HepG2 (cell line): ENCODE measurements around the gene CROCC. TPM values are rescaled to one million over a fixed set of nuclear protein-coding genes. Genes with fewer than 3 reads are reported as not detected.
A peak's percentile ranks its signal among the peaks of the same experiment; 100 is the strongest.

Source experiments
- ARID4A ChIP-seq: sonication (generic); formaldehyde crosslinking; IDR thresholded peaks from 2 replicates; pipeline ENCODE4 v1.5.0; 2020; ENCODE audit warnings: mild to moderate bottlenecking, missing genetic modification reagents, borderline replicate concordance
- ATF7-NPFF ChIP-seq: sonication (generic); formaldehyde crosslinking; IDR thresholded peaks from 2 replicates; pipeline ENCODE4 v1.8.1; 2023; ENCODE audit warnings: mild to moderate bottlenecking, low read depth, missing genetic modification reagents, moderate library complexity
- HMGXB4 ChIP-seq, 2 experiments: sonication (generic) in 1 of 2; formaldehyde crosslinking in 1 of 2; IDR thresholded peaks; 2 replicates each; pipeline versions ENCODE4 v1.4.0 to v1.6.1; 2018 to 2020; ENCODE audit warnings: missing genetic modification reagents in 2 of 2, borderline replicate concordance in 1 of 2, low read depth in 1 of 2, mild to moderate bottlenecking in 1 of 2, missing biosample characterization in 1 of 2
- SNAPC4 ChIP-seq: sonication (generic); formaldehyde crosslinking; IDR thresholded peaks from 2 replicates; pipeline ENCODE4 v1.4.0; 2020; ENCODE audit warnings: mild to moderate bottlenecking, missing genetic modification reagents
- ZBTB21 ChIP-seq: sonication (generic); formaldehyde crosslinking; IDR thresholded peaks from 2 replicates; pipeline ENCODE4 v1.4.0; 2020; ENCODE audit warnings: missing genetic modification reagents
- ZFP91 ChIP-seq: sonication (generic); formaldehyde crosslinking; IDR thresholded peaks from 2 replicates; pipeline ENCODE4 v1.9.0; 2022; ENCODE audit warnings: missing genetic modification reagents, mild to moderate bottlenecking, borderline replicate concordance
- ZNF143 ChIP-seq: sonication (generic); formaldehyde crosslinking; IDR thresholded peaks from 2 replicates; pipeline ENCODE4 v1.4.0; 2020; ENCODE audit warnings: missing genetic modification reagents
- ZNF503 ChIP-seq: sonication (generic); formaldehyde crosslinking; IDR thresholded peaks from 2 replicates; pipeline ENCODE4 v1.4.0; 2020; ENCODE audit warnings: missing genetic modification reagents
- ZNF605 ChIP-seq: sonication (generic); formaldehyde crosslinking; IDR thresholded peaks from 2 replicates; pipeline ENCODE4 v1.8.0; 2022; ENCODE audit warnings: mild to moderate bottlenecking, missing genetic modification reagents
- ZNF784 ChIP-seq: sonication (generic); formaldehyde crosslinking; IDR thresholded peaks from 2 replicates; pipeline ENCODE4 v1.5.1; 2020; ENCODE audit warnings: missing genetic modification reagents, mild to moderate bottlenecking, borderline replicate concordance
- polyA plus RNA-seq, 8 experiments: library from polyadenylated mRNA; depleted of rRNA in 3 of 8; stranded (reverse) in 7 of 8; unstranded in 1 of 8; fragments of >200 nt; fragmentation: Illumina TruSeq in 4 of 8; extraction: Trizol in 4 of 8; gene quantifications; 2 replicates each; pipeline versions ENCODE4 v1.2.1 to v1.2.3, GENCODE V29; 2011 to 2016; ENCODE audit warnings: low read depth in 4 of 8, missing spikeins in 1 of 8, mixed read lengths in 1 of 8; ENCODE audit not compliant: insufficient read depth in 1 of 8
- total RNA-seq, 5 experiments: library from RNA; depleted of rRNA; stranded (reverse); fragments of >200 nt; fragmentation: Illumina TruSeq; extraction: Trizol; gene quantifications; 2 replicates each; pipeline ENCODE4 v1.2.3, GENCODE V29; 2016; ENCODE audit warnings: low read depth in 1 of 5

Gene CROCC
- total and polyA plus RNA-seq, 2 of the 13 experiments (the other 11 are each of a cell fraction or from before 2014, with no cell fraction given) = 7.8 to 15.5 TPM

- 0 out of 2 replicates have a peak, but pooled peaks have one; percentile 32 for TF ChIP-seq ZNF503
- TF ChIP-seq HMGXB4 (CRISPR knock-in tag; IDR thresholded peaks at IDR 0.05; ENCODE audit: borderline replicate concordance in 1 of 2, low read depth in 1 of 2) = 0 out of 4 replicates have a peak, but pooled peaks of 1 of the 2 experiments have one; percentile 17
- peak; percentile 88 for TF ChIP-seq ZNF143 (CRISPR knock-in tag)
- TF ChIP-seq SNAPC4 (CRISPR knock-in tag) = peak; percentile 100
- TF ChIP-seq ZBTB21 (CRISPR knock-in tag) = peak; percentile 40; the same call in 1 of the 2 replicates
- TF ChIP-seq ZNF784 (CRISPR knock-in tag) = 0 out of 2 replicates have a peak, but pooled peaks have one; percentile 58
- TF ChIP-seq ATF7-NPFF (CRISPR knock-in tag) = peak; percentile 30; the same call in 1 of the 2 replicates
- TF ChIP-seq ARID4A (CRISPR knock-in tag) = peak; percentile 32; the same call in 1 of the 2 replicates
- 0 out of 2 replicates have a peak, but pooled peaks have one; percentile 44 for TF ChIP-seq ZNF605 (CRISPR knock-in tag)
- TF ChIP-seq ZFP91 (CRISPR knock-in tag) = peak; percentile 66; the same call in 1 of the 2 replicates
Measured at GRCh38 chr1:16895598-16896315, 26.0 kb upstream of the CROCC start, which contains the start of gene RNU1-2 (continued).
